Measurements from ENCODE around the gene MC5R.
"Not testable (repeated sequence)": the region's sequence is repeated elsewhere in the genome, so short reads cannot be mapped to it uniquely, and the experiment has no call there.

The MC5R gene

GRCh38 chr18:13862898-13863297 is 38.9 kb downstream of the MC5R start:
- not testable (repeated sequence) for DNase-seq

DNA sequence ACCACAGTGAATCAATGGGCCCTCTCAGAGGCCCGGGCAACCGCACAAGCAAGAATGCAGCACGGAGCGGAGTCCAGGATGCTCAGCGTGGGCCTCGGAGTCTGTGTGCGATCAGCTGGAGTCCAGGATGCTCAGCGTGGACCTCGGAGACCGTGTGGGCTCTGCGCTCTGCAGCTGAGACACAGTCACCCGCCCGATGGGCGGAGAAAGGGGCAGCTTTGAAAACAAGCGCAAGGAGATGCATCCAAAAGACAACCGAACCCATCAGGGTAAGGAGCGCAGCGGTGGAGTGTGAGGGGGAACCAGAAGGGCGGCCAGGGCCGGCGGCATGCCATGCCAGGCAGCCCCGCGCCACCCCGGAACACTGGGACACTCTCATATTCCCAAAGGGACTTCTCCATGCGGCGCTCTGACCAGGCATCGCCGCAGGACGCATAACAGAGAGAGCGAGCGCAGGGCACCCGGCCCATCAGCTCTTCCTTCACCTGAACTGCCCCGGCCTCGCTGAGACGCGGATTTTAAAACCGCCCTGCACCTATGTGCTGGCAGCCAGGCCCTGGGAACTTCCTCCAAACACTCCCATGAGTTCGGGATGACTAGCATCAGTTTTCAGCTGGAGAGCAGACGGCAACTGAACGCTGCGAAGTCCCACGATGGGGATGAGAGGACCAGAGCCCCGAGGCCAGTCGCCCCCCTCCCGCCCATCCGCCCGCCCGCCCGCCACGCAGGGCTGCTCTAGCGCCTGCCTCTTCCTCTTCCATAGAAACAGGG is 44.7 kb downstream of the MC5R start:
- DNase-seq, result no peak

GRCh38 chr18:13871701-13872100 is 47.8 kb downstream of the MC5R start:
- no peak for DNase-seq

DNA sequence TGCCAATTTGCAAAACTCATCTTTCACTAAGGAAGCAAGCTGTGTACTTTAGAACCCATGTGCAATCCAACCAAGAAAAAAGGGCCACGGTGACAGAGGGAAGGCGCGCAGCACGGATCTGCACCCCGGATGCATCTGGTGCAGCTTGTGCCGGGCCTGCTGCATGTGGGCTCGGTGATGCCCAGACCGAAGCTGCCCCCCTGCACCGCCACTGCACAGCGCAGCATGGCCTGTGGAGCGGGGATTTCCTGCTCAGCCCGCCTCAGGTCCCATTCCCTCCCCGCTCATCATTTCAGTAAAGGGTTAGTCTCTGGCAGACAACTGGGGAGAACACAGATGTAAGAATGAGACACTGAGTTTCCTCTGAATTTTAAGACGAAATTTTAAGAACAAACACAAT is 48.4 kb downstream of the MC5R start:
- DNase-seq, result no peak

DNA sequence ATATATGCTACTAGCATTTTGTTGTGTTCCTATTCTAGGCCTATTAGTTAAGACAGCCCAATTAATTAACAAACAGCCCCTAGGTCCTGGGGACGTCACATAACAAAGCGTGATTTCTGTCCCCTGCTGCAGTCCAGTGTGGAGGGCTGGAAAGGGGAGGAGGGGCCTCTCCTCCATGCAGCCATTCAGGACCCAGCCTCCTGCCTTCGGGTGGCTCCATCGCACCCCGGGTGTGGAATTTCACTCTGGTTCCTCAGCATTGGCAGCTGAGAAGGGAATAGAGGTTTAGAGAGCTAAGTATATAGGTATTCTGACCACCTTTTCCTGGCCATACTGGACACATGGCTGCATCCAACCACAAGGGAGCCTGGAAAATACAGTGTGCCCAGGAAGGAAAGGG is 49.0 kb downstream of the MC5R start:
- no peak for DNase-seq

DNA sequence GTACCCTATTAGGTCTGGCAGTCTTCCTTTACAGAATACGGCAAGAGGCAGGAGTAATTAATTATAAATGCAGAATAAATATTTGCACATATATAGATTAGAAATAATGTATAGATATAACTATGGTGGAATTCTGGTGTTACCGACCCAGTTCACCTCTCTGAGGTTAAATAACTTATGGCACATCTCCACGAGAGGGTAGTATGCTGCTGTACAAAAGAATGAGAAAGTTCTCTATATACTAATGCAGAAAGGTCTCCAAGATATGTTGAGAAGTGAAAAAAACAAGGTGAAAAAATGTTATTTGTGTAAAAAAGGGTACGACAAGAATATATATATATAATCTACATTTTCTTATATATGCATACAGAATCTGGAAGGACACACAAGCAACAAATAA is 50.6 kb downstream of the MC5R start:
- no peak for DNase-seq

Data from hematopoietic multipotent progenitor cell treated with erythropoietin and hydrocortisone succinate and interleukin-3 and kit ligand, for 8 days (in vitro differentiated cells).